Measurements from ENCODE around the gene SDHD. TPM values are rescaled to one million over a fixed set of nuclear protein-coding genes. Genes with fewer than 3 reads are reported as not detected.

The SDHD gene
- total and polyA plus RNA-seq, 2 of the 8 experiments (the other 6 are each of a cell fraction or from before 2014, with no cell fraction given), result 96.0 to 181 TPM

- TF ChIP-seq SIX5 (IDR thresholded peaks at IDR 0.05; ENCODE audit: low read depth, low read length) (no peak), ATF3 (IDR thresholded peaks at IDR 0.05; ENCODE audit: insufficient read depth, low read depth, low read length) (no peak)
Measured at GRCh38 chr11:112100462-112100861, 13.8 kb downstream of the SDHD start (continued).

Measured in H1 (cell line).